ENCODE results near the gene GPR37L1. TPM values are rescaled to one million over a fixed set of nuclear protein-coding genes. Genes with fewer than 3 reads are reported as not detected.
"Not testable (repeated sequence)": the region's sequence is repeated elsewhere in the genome, so short reads cannot be mapped to it uniquely, and the experiment has no call there.

Gene GPR37L1
- total RNA-seq, 2 experiments from 2014 or later: 0.03 TPM; not detected in 1

DNA sequence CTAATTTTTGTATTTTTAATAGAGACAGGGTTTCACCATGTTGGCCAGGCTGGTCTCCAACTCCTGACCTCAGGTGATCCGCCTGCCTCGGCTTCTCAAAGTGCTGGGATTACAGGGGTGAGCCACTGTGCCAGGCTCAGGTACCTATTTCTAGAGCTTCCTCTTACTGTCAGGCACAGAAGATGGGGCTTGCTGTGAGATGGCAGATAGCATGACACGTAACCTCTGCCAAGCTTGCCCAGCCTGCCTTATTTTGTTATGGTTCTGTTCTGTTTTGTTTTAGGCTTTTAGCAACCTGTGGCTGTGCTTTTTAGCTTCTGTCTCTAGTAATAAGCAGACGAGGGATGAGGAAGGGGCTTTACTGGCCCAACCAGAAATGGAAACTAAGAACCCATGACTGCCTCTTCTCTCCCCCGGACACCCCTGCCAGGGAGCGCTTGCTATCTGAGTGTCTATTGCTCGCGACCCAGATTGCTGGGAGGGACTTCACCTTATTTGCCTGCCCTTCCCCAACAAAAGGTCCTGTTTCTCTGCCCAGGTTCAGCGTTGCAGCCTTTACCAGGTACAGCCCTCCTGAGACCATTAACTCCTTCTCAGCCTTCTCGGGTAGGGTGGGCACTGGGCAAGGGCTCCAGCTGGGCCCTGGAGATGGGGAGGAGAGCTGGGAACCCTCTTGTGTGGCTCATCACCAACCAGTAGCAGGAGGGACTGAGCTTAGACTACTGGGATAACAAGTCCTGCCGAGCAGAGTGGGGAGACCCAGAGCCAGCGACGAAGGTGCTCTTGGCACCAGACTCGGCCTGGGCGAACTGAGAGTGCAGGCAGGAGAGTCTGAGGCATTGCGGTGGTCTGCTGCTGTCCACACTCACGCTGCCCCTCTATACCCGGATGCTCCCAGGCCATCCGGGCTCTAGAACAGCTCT is 57.4 kb downstream of the GPR37L1 start:
- Histone ChIP-seq H3K4me1 (ENCODE audit: insufficient read depth, low read length, poor library complexity, severe bottlenecking) (no peaks in the 10 kb centered on the region), H3K79me2 (ENCODE audit: insufficient read depth, low read depth, low read length) (no peaks in the 10 kb centered on the region), H3K4me3 (ENCODE audit: low read depth, low read length, poor library complexity, severe bottlenecking) (no peak overlapping the region), H3K4me2 (ENCODE audit: low read length) (no peak overlapping the region), H4K20me1 (ENCODE audit: insufficient read depth, low read length) (no peaks in the 10 kb centered on the region), H3K9me2 (ENCODE audit: insufficient read depth, low read length) (no peaks in the 10 kb centered on the region), H3K36me3 (ENCODE audit: insufficient read depth, low read length) (no peaks in the 10 kb centered on the region), H2AFZ (ENCODE audit: low read length) (no peak overlapping the region), H3K27ac (ENCODE audit: low read depth, low read length, poor library complexity, severe bottlenecking) (no peak overlapping the region), H3K9me3 (ENCODE audit: low read length) (no peaks in the 10 kb centered on the region)
- no TSS peak for BruUV-seq (replicated peaks)
- TF ChIP-seq EZH2phosphoT487 (IDR thresholded peaks at IDR 0.05; ENCODE audit: borderline replicate concordance, low read depth, low read length): no peak
- TF ChIP-seq, protein P1, sequence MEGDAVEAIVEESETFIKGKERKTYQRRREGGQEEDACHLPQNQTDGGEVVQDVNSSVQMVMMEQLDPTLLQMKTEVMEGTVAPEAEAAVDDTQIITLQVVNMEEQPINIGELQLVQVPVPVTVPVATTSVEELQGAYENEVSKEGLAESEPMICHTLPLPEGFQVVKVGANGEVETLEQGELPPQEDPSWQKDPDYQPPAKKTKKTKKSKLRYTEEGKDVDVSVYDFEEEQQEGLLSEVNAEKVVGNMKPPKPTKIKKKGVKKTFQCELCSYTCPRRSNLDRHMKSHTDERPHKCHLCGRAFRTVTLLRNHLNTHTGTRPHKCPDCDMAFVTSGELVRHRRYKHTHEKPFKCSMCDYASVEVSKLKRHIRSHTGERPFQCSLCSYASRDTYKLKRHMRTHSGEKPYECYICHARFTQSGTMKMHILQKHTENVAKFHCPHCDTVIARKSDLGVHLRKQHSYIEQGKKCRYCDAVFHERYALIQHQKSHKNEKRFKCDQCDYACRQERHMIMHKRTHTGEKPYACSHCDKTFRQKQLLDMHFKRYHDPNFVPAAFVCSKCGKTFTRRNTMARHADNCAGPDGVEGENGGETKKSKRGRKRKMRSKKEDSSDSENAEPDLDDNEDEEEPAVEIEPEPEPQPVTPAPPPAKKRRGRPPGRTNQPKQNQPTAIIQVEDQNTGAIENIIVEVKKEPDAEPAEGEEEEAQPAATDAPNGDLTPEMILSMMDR (conservative IDR thresholded peaks at IDR 0.05; ENCODE audit: low read length): no peak
- intact Hi-C loops (cut with micrococcal nuclease; ENCODE audit: unreplicated experiment): loop anchor here (10.0 kb wide), 1 partner anchor 435 kb away; no protein-coding TSS in a partner anchor
- ChIA-PET CTCF (ENCODE audit: unreplicated experiment) (no interaction called here), POLR2A (interaction anchor here (0.6 kb wide), 1 partner anchor 1202 kb away, joined by 3 read pairs; no protein-coding TSS in a partner anchor)
- no peak for DNase-seq (ENCODE audit: low spot score)

DNA sequence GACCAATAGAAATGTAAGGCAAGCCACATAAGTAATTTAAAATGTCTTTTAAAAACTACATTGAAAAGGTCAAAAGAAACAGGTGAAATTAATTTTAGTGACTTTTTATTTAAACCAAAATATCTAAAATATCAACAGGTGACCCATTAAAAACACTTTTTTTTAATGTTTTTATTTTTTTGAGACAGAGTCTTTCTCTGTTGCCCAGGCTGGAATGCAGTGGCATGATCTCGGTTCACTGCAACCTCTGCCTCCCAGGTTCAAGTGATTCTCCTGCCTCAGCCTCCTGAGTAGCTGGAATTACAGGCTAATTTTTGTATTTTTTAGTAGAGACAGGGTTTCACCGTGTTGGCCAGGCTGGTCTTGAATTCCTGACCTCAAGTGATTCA is 58.0 kb downstream of the GPR37L1 start:
- intact Hi-C loops (cut with micrococcal nuclease; ENCODE audit: unreplicated experiment): loop anchor here (10.0 kb wide), 1 partner anchor 434 kb away; no protein-coding TSS in a partner anchor
- H3K4me3 ChIP-seq (ENCODE audit: low read depth, low read length, poor library complexity, severe bottlenecking); POLR2A ChIA-PET; H3K4me1 ChIP-seq (ENCODE audit: insufficient read depth, low read length, poor library complexity, severe bottlenecking); H3K4me2 ChIP-seq (ENCODE audit: low read length); H4K20me1 ChIP-seq (ENCODE audit: insufficient read depth, low read length); H3K9me2 ChIP-seq (ENCODE audit: insufficient read depth, low read length); DNase-seq (ENCODE audit: low spot score); H3K27ac ChIP-seq (ENCODE audit: low read depth, low read length, poor library complexity, severe bottlenecking); H3K36me3 ChIP-seq (ENCODE audit: insufficient read depth, low read length); H3K79me2 ChIP-seq (ENCODE audit: insufficient read depth, low read depth, low read length); H3K9me3 ChIP-seq (ENCODE audit: low read length); BruUV-seq (replicated peaks); H2AFZ ChIP-seq (ENCODE audit: low read length); CTCF ChIA-PET (ENCODE audit: unreplicated experiment): not testable (repeated sequence)

DNA sequence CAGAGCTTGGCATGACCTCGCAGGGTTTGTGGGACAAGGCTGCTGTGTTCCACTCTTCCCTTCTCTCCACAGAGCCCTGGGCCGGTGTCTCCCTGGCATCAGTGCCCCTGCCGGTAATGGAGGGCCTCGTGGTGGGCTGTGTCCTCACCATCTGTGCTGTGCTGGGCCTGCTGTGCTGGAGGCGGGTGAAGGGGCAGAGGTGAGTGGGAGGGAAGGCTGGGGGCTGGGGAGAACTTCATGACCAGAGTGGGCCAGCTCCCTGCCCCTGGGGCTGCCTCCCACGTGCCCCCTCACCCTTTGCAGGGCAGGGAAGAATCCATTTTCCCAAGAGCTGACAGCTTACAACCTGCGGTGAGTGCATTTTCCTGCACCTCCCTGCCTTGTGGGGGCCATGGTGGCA is 58.9 kb downstream of the GPR37L1 start:
- Histone ChIP-seq H3K4me3 (ENCODE audit: low read depth, low read length, poor library complexity, severe bottlenecking) (no peak overlapping the region), H4K20me1 (ENCODE audit: insufficient read depth, low read length) (no peaks in the 10 kb centered on the region), H3K36me3 (ENCODE audit: insufficient read depth, low read length) (no peaks in the 10 kb centered on the region), H3K9me2 (ENCODE audit: insufficient read depth, low read length) (no peaks in the 10 kb centered on the region), H3K27ac (ENCODE audit: low read depth, low read length, poor library complexity, severe bottlenecking) (no peak overlapping the region), H3K79me2 (ENCODE audit: insufficient read depth, low read depth, low read length) (no peaks in the 10 kb centered on the region), H2AFZ (ENCODE audit: low read length) (no peak overlapping the region), H3K4me2 (ENCODE audit: low read length) (no peak overlapping the region), H3K4me1 (ENCODE audit: insufficient read depth, low read length, poor library complexity, severe bottlenecking) (no peaks in the 10 kb centered on the region), H3K9me3 (ENCODE audit: low read length) (no peaks in the 10 kb centered on the region)
- intact Hi-C loops (cut with micrococcal nuclease; ENCODE audit: unreplicated experiment): loop anchor here (10.0 kb wide), 1 partner anchor 433 kb away; no protein-coding TSS in a partner anchor
- POLR2A ChIA-PET: no interaction called here
- no TSS peak for BruUV-seq (replicated peaks)
- CTCF ChIA-PET (ENCODE audit: unreplicated experiment): no interaction called here
- no peak for TF ChIP-seq EZH2phosphoT487 (IDR thresholded peaks at IDR 0.05; ENCODE audit: borderline replicate concordance, low read depth, low read length)
- TF ChIP-seq, protein P1 (conservative IDR thresholded peaks at IDR 0.05; ENCODE audit: low read length): no peak
- DNase-seq (ENCODE audit: low spot score): no peak

All from OCI-LY7 (cell line).